Measurements from ENCODE around the gene CRB2.
"Not testable (repeated sequence)": the region's sequence is repeated elsewhere in the genome, so short reads cannot be mapped to it uniquely, and the experiment has no call there.

CRB2 gene

GRCh38 chr9:123329329-123329955 lies 26.6 kb upstream of the CRB2 start:
- Histone ChIP-seq H3K4ac (ENCODE audit: low read length) (no peak overlapping the region), H3K27ac (replicated peaks; ENCODE audit: low read length) (no peak overlapping the region), H3K23ac (ENCODE audit: low read depth, low read length, poor library complexity) (no peak overlapping the region), H4K91ac (ENCODE audit: low read depth, low read length, poor library complexity) (no peak overlapping the region), H2BK12ac (ENCODE audit: low read length) (no peak overlapping the region), H3K18ac (ENCODE audit: low read length) (no peak overlapping the region), H2BK15ac (ENCODE audit: low read length) (no peak overlapping the region), H3K79me1 (ENCODE audit: low read depth, low read length) (no peaks in the 10 kb centered on the region), H3K9me3 (replicated peaks in 1 of 2; ENCODE audit: control insufficient read depth in 2 of 2, insufficient read depth in 1 of 2, low read depth in 1 of 2, low read length in 2 of 2) (peaks cover 0 to 4% of the 10 kb centered on the region in 2 donors), H4K8ac (ENCODE audit: low read depth, low read length) (no peak overlapping the region), H3K27me3 (ENCODE audit: control insufficient read depth in 3 of 3, insufficient read depth in 3 of 3, low read depth in 1 of 3, low read length in 3 of 3) (no peaks in the 10 kb centered on the region), H3K9ac (ENCODE audit: low read depth, low read length, poor library complexity) (no peak overlapping the region), H2BK120ac (ENCODE audit: low read depth, low read length) (no peak overlapping the region), H3K4me2 (ENCODE audit: insufficient read depth, low read length, poor library complexity, severe bottlenecking) (no peak overlapping the region), H2AK5ac (ENCODE audit: low read depth, low read length) (no peak overlapping the region), H3K4me1 (ENCODE audit: control insufficient read depth in 2 of 2, insufficient read depth in 1 of 2, low read depth in 1 of 2, low read length in 2 of 2) (peaks cover 5 to 20% of the 10 kb centered on the region in 2 donors), H2BK5ac (ENCODE audit: low read length) (no peak overlapping the region), H3K36me3 (replicated peaks in 1 of 2; ENCODE audit: control insufficient read depth in 2 of 2, insufficient read depth in 2 of 2, low read length in 2 of 2) (no peaks in the 10 kb centered on the region), H3K14ac (ENCODE audit: low read length) (no peak overlapping the region), H2AFZ (ENCODE audit: low read length) (no peak overlapping the region), H3K4me3 (ENCODE audit: low read length in 2 of 2) (no peak overlapping the region)
- WGBS, 2 donors (ENCODE audit: extremely low coverage in 2 of 2, insufficient read length in 2 of 2, insufficient replicate concordance in 1 of 2), result no CpG with 5 or more reads among the region's 6 CpGs
- no peak for DNase-seq (ENCODE audit: low spot score)

- no peak overlapping the region for H3K23ac ChIP-seq (ENCODE audit: low read depth, low read length, poor library complexity)
- H3K4me1 ChIP-seq (ENCODE audit: control insufficient read depth in 2 of 2, insufficient read depth in 1 of 2, low read depth in 1 of 2, low read length in 2 of 2), result peaks cover 10 to 27% of the 10 kb centered on the region in 2 donors
- H3K27me3 ChIP-seq (ENCODE audit: control insufficient read depth in 3 of 3, insufficient read depth in 3 of 3, low read depth in 1 of 3, low read length in 3 of 3), result no peaks in the 10 kb centered on the region
- DNase-seq (ENCODE audit: low spot score), result no peak
- H3K14ac ChIP-seq (ENCODE audit: low read length), result no peak overlapping the region
- H4K8ac ChIP-seq (ENCODE audit: low read depth, low read length), result no peak overlapping the region
- H2AFZ ChIP-seq (ENCODE audit: low read length), result peak overlapping the region; percentile 37
- peaks cover 0 to 4% of the 10 kb centered on the region in 2 donors for H3K9me3 ChIP-seq (replicated peaks in 1 of 2; ENCODE audit: control insufficient read depth in 2 of 2, insufficient read depth in 1 of 2, low read depth in 1 of 2, low read length in 2 of 2)
- no peak overlapping the region for H3K4me3 ChIP-seq (ENCODE audit: low read length in 2 of 2)
- no peaks in the 10 kb centered on the region for H3K79me1 ChIP-seq (ENCODE audit: low read depth, low read length)
- no peak overlapping the region for H3K27ac ChIP-seq (replicated peaks; ENCODE audit: low read length)
- peak overlapping the region; percentile 26 for H2AK5ac ChIP-seq (ENCODE audit: low read depth, low read length)
- no peak overlapping the region for H2BK5ac ChIP-seq (ENCODE audit: low read length)
- no peaks in the 10 kb centered on the region for H3K36me3 ChIP-seq (replicated peaks in 1 of 2; ENCODE audit: control insufficient read depth in 2 of 2, insufficient read depth in 2 of 2, low read length in 2 of 2)
- no peak overlapping the region for H2BK15ac ChIP-seq (ENCODE audit: low read length)
- no CpG with 5 or more reads among the region's 15 CpGs for WGBS, 2 donors (ENCODE audit: extremely low coverage in 2 of 2, insufficient read length in 2 of 2, insufficient replicate concordance in 1 of 2)
- H3K4me2 ChIP-seq (ENCODE audit: insufficient read depth, low read length, poor library complexity, severe bottlenecking), result no peak overlapping the region
- no peak overlapping the region for H4K91ac ChIP-seq (ENCODE audit: low read depth, low read length, poor library complexity)
- no peak overlapping the region for H2BK120ac ChIP-seq (ENCODE audit: low read depth, low read length)
- no peak overlapping the region for H3K18ac ChIP-seq (ENCODE audit: low read length)
- H2BK12ac ChIP-seq (ENCODE audit: low read length), result no peak overlapping the region
- no peak overlapping the region for H3K4ac ChIP-seq (ENCODE audit: low read length)
- no peak overlapping the region for H3K9ac ChIP-seq (ENCODE audit: low read depth, low read length, poor library complexity)
These were observed 24.5 kb upstream of the CRB2 start for GRCh38 chr9:123331346-123332060.

GRCh38 chr9:123333058-123333669 lies 22.8 kb upstream of the CRB2 start:
- not testable (repeated sequence) for H3K14ac ChIP-seq (ENCODE audit: low read length); H3K4me2 ChIP-seq (ENCODE audit: insufficient read depth, low read length, poor library complexity, severe bottlenecking); H2AK5ac ChIP-seq (ENCODE audit: low read depth, low read length); H3K9me3 ChIP-seq (replicated peaks in 1 of 2; ENCODE audit: control insufficient read depth in 2 of 2, insufficient read depth in 1 of 2, low read depth in 1 of 2, low read length in 2 of 2); H3K36me3 ChIP-seq (replicated peaks in 1 of 2; ENCODE audit: control insufficient read depth in 2 of 2, insufficient read depth in 2 of 2, low read length in 2 of 2); H2AFZ ChIP-seq (ENCODE audit: low read length); H3K23ac ChIP-seq (ENCODE audit: low read depth, low read length, poor library complexity); H3K27ac ChIP-seq (replicated peaks; ENCODE audit: low read length); H4K8ac ChIP-seq (ENCODE audit: low read depth, low read length); H2BK5ac ChIP-seq (ENCODE audit: low read length); H4K91ac ChIP-seq (ENCODE audit: low read depth, low read length, poor library complexity); H2BK15ac ChIP-seq (ENCODE audit: low read length); DNase-seq (ENCODE audit: low spot score); H3K4me3 ChIP-seq (ENCODE audit: low read length in 2 of 2); H3K4ac ChIP-seq (ENCODE audit: low read length); H3K9ac ChIP-seq (ENCODE audit: low read depth, low read length, poor library complexity); H2BK120ac ChIP-seq (ENCODE audit: low read depth, low read length); H3K18ac ChIP-seq (ENCODE audit: low read length); H2BK12ac ChIP-seq (ENCODE audit: low read length); H3K79me1 ChIP-seq (ENCODE audit: low read depth, low read length); H3K27me3 ChIP-seq (ENCODE audit: control insufficient read depth in 3 of 3, insufficient read depth in 3 of 3, low read depth in 1 of 3, low read length in 3 of 3)
- H3K4me1 ChIP-seq (ENCODE audit: control insufficient read depth in 2 of 2, insufficient read depth in 1 of 2, low read depth in 1 of 2, low read length in 2 of 2), result peaks cover 10 to 25% of the 10 kb centered on the region in 2 donors
- WGBS, 2 donors (ENCODE audit: extremely low coverage in 2 of 2, insufficient read length in 2 of 2, insufficient replicate concordance in 1 of 2), result no CpG with 5 or more reads among the region's 8 CpGs

GRCh38 chr9:123334639-123335038 lies 21.4 kb upstream of the CRB2 start:
- H2AK5ac ChIP-seq (ENCODE audit: low read depth, low read length), result no peak overlapping the region
- no peak overlapping the region for H2BK15ac ChIP-seq (ENCODE audit: low read length)
- H4K91ac ChIP-seq (ENCODE audit: low read depth, low read length, poor library complexity), result no peak overlapping the region
- no peaks in the 10 kb centered on the region for H3K36me3 ChIP-seq (replicated peaks in 1 of 2; ENCODE audit: control insufficient read depth in 2 of 2, insufficient read depth in 2 of 2, low read length in 2 of 2)
- H3K4me2 ChIP-seq (ENCODE audit: insufficient read depth, low read length, poor library complexity, severe bottlenecking), result no peak overlapping the region
- no peaks in the 10 kb centered on the region for H3K79me1 ChIP-seq (ENCODE audit: low read depth, low read length)
- no peak overlapping the region for H3K18ac ChIP-seq (ENCODE audit: low read length)
- peaks cover 10 to 27% of the 10 kb centered on the region in 2 donors for H3K4me1 ChIP-seq (ENCODE audit: control insufficient read depth in 2 of 2, insufficient read depth in 1 of 2, low read depth in 1 of 2, low read length in 2 of 2)
- H2BK12ac ChIP-seq (ENCODE audit: low read length), result no peak overlapping the region
- H3K14ac ChIP-seq (ENCODE audit: low read length), result no peak overlapping the region
- WGBS, 2 donors (ENCODE audit: extremely low coverage in 2 of 2, insufficient read length in 2 of 2, insufficient replicate concordance in 1 of 2), result no CpG with 5 or more reads among the region's 3 CpGs
- no peak overlapping the region for H3K9ac ChIP-seq (ENCODE audit: low read depth, low read length, poor library complexity)
- no peak overlapping the region for H2BK120ac ChIP-seq (ENCODE audit: low read depth, low read length)
- no peak for DNase-seq (ENCODE audit: low spot score)
- no peaks in the 10 kb centered on the region for H3K27me3 ChIP-seq (ENCODE audit: control insufficient read depth in 3 of 3, insufficient read depth in 3 of 3, low read depth in 1 of 3, low read length in 3 of 3)
- no peak overlapping the region for H3K4ac ChIP-seq (ENCODE audit: low read length)
- H3K9me3 ChIP-seq (replicated peaks in 1 of 2; ENCODE audit: control insufficient read depth in 2 of 2, insufficient read depth in 1 of 2, low read depth in 1 of 2, low read length in 2 of 2), result peaks cover 0 to 4% of the 10 kb centered on the region in 2 donors
- H4K8ac ChIP-seq (ENCODE audit: low read depth, low read length), result no peak overlapping the region
- no peak overlapping the region for H2AFZ ChIP-seq (ENCODE audit: low read length)
- no peak overlapping the region for H3K23ac ChIP-seq (ENCODE audit: low read depth, low read length, poor library complexity)
- H2BK5ac ChIP-seq (ENCODE audit: low read length), result no peak overlapping the region
- no peak overlapping the region for H3K27ac ChIP-seq (replicated peaks; ENCODE audit: low read length)
- no peak overlapping the region for H3K4me3 ChIP-seq (ENCODE audit: low read length in 2 of 2)

Data from neuronal stem cell (in vitro differentiated cells).